ENCODE measurements around the gene CLIC5. TPM values are rescaled to one million over a fixed set of nuclear protein-coding genes. Genes with fewer than 3 reads are reported as not detected.
A peak's percentile ranks its signal among the peaks of the same experiment; 100 is the strongest.

The CLIC5 gene
- total and polyA plus RNA-seq, 12 donors = 28.1 to 372 (median 301) TPM

GRCh38 chr6:45974596-45974995, 41.1 kb downstream of the CLIC5 start:
- Histone ChIP-seq H3K9me3 (peaks cover 0 to 11% (median 4%) of the 10 kb centered on the region in 11 donors), H3K27me3 (no peaks in the 10 kb centered on the region), H3K4me1 (peaks cover 3 to 90% (median 50%) of the 10 kb centered on the region in 9 donors), H3K36me3 (peaks cover 0 to 17% (median 0%) of the 10 kb centered on the region in 9 donors), H3K27ac (peak overlapping the region in 3 of 10 donors; percentile 12 to 31 (median 20)), H3K4me3 (no peak overlapping the region)
- no peak for ATAC-seq
- no peak for DNase-seq
- intact Hi-C loops (cut with DNase I) = loop anchor here in 2 of 10 donors (5.0 kb wide), 1 partner anchor 38 kb away; no protein-coding TSS in a partner anchor
- no peak for TF ChIP-seq CTCF (IDR thresholded peaks at IDR 0.05)

- ATAC-seq = peak in 1 of 8 donors; percentile 9
- H3K9me3 ChIP-seq = peaks cover 0 to 11% (median 4%) of the 10 kb centered on the region in 11 donors
- H3K27ac ChIP-seq = peak overlapping the region in 8 of 10 donors; percentile 36 to 94 (median 84)
- H3K27me3 ChIP-seq = no peaks in the 10 kb centered on the region
- TF ChIP-seq CTCF (IDR thresholded peaks at IDR 0.05) = no peak
- H3K36me3 ChIP-seq = peaks cover 0 to 12% (median 0%) of the 10 kb centered on the region in 9 donors
- H3K4me1 ChIP-seq = peaks cover 8 to 90% (median 56%) of the 10 kb centered on the region in 9 donors
- 78 to 79% methylated on average over 4 of the region's 4 CpGs for WGBS, 2 donors
- H3K4me3 ChIP-seq = no peak overlapping the region
- intact Hi-C loops (cut with DNase I) = loop anchor here in 2 of 10 donors (5.0 kb wide), 1 partner anchor 39 kb away; no protein-coding TSS in a partner anchor
- DNase-seq = no peak
These were observed 42.7 kb downstream of the CLIC5 start for GRCh38 chr6:45972795-45973503.

GRCh38 chr6:45971287-45971686, 44.4 kb downstream of the CLIC5 start:
- peak in 6 of 8 donors; percentile 49 to 79 (median 66) for ATAC-seq
- intact Hi-C loops (cut with DNase I) = loop anchor here in 2 of 10 donors (5.0 kb wide), 1 partner anchor 41 kb away; no protein-coding TSS in a partner anchor
- no peak for TF ChIP-seq CTCF (IDR thresholded peaks at IDR 0.05)
- Histone ChIP-seq H3K4me3 (no peak overlapping the region), H3K27me3 (no peaks in the 10 kb centered on the region), H3K36me3 (peaks cover 0 to 10% (median 0%) of the 10 kb centered on the region in 9 donors), H3K27ac (peak overlapping the region; percentile 27 to 94 (median 83)), H3K9me3 (peaks cover 0 to 11% (median 4%) of the 10 kb centered on the region in 11 donors), H3K4me1 (peaks cover 11 to 91% (median 72%) of the 10 kb centered on the region in 9 donors)
- no peak for DNase-seq
- WGBS, 2 donors = 59 to 67% methylated on average over 6 of the region's 6 CpGs

GRCh38 chr6:45970326-45970725, 45.3 kb downstream of the CLIC5 start:
- TF ChIP-seq CTCF (IDR thresholded peaks at IDR 0.05) = no peak
- peak in 7 of 8 donors; percentile 23 to 66 (median 40) for ATAC-seq
- 25 to 32% methylated on average over 2 of the region's 2 CpGs for WGBS, 2 donors
- intact Hi-C loops (cut with DNase I) = loop anchor here in 2 of 10 donors (5.0 kb wide), 1 partner anchor 42 kb away; no protein-coding TSS in a partner anchor
- H3K4me1 ChIP-seq = peaks cover 13 to 91% (median 81%) of the 10 kb centered on the region in 9 donors
- peaks cover 0 to 5% (median 2%) of the 10 kb centered on the region in 11 donors for H3K9me3 ChIP-seq
- H3K4me3 ChIP-seq = peak overlapping the region in 5 of 10 donors; percentile 4 to 30 (median 18)
- DNase-seq = no peak
- H3K27me3 ChIP-seq = no peaks in the 10 kb centered on the region
- H3K36me3 ChIP-seq = peaks cover 0 to 6% (median 0%) of the 10 kb centered on the region in 9 donors
- H3K27ac ChIP-seq = peak overlapping the region; percentile 27 to 94 (median 83)

All from heart right ventricle (tissue), 16 donors.